Neuronal stem cell (in vitro differentiated cells): ENCODE measurements around the gene GALR1. TPM values are rescaled to one million over a fixed set of nuclear protein-coding genes. Genes with fewer than 3 reads are reported as not detected.
A peak's percentile ranks its signal among the peaks of the same experiment; 100 is the strongest.

ENCODE experiments used
- DNase-seq: peaks from one replicate; pipeline ENCODE4 v3.0.0-alpha.2; 2013; ENCODE audit warnings: low spot score
- H2AFZ ChIP-seq: one replicate; pipeline ENCODE4 v1.6.1; 2013; ENCODE audit warnings: mild to moderate bottlenecking, low read length, inconsistent platforms
- H2AK5ac ChIP-seq: 2 replicates; pipeline ENCODE4 v1.6.1; 2013; ENCODE audit warnings: low read depth, mild to moderate bottlenecking, inconsistent platforms, low read length, moderate library complexity, mixed read lengths
- H2BK120ac ChIP-seq: 2 replicates; pipeline ENCODE4 v1.6.1; 2013; ENCODE audit warnings: low read depth, mild to moderate bottlenecking, inconsistent platforms, low read length, moderate library complexity, mixed read lengths
- H2BK12ac ChIP-seq: one replicate; pipeline ENCODE4 v1.6.1; 2013; ENCODE audit warnings: low read length, inconsistent platforms
- H2BK15ac ChIP-seq: 2 replicates; pipeline ENCODE4 v1.6.1; 2013; ENCODE audit warnings: mild to moderate bottlenecking, low read length, inconsistent platforms, mixed read lengths
- H2BK5ac ChIP-seq: one replicate; pipeline ENCODE4 v1.6.1; 2013; ENCODE audit warnings: inconsistent platforms, mild to moderate bottlenecking, low read length, moderate library complexity
- H3K14ac ChIP-seq: one replicate; pipeline ENCODE4 v1.6.1; 2013; ENCODE audit warnings: low read length, inconsistent platforms
- H3K18ac ChIP-seq: 2 replicates; pipeline ENCODE4 v1.6.1; 2013; ENCODE audit warnings: low read length, inconsistent platforms
- H3K23ac ChIP-seq: 2 replicates; pipeline ENCODE4 v1.6.1; 2013; ENCODE audit warnings: low read depth, mild to moderate bottlenecking, mixed read lengths, low read length, inconsistent platforms; ENCODE audit not compliant: poor library complexity
- H3K27ac ChIP-seq: replicated peaks from 3 replicates; pipeline ENCODE4 v1.5.1; 2013; ENCODE audit warnings: low read length, inconsistent platforms
- H3K27me3 ChIP-seq, 3 experiments: 2 replicates each; pipeline ENCODE4 v1.6.1; 2013; ENCODE audit warnings: low read length in 3 of 3, mild to moderate bottlenecking in 2 of 3, inconsistent platforms in 1 of 3, low read depth in 1 of 3, mixed read lengths in 1 of 3, moderate library complexity in 1 of 3; ENCODE audit not compliant: control insufficient read depth in 3 of 3, insufficient read depth in 3 of 3
- H3K36me3 ChIP-seq, 2 donors: replicated peaks in 1 of 2; 2 replicates each; pipeline ENCODE4 v1.6.1; 2013; ENCODE audit warnings: low read length in 2 of 2; ENCODE audit not compliant: control insufficient read depth in 2 of 2, insufficient read depth in 2 of 2
- H3K4ac ChIP-seq: 2 replicates; pipeline ENCODE4 v1.6.1; 2013; ENCODE audit warnings: inconsistent platforms, mild to moderate bottlenecking, low read length, moderate library complexity
- H3K4me1 ChIP-seq, 2 donors: 1 replicate in 1 of 2; 2 replicates in 1 of 2; pipeline ENCODE4 v1.6.1; 2013; ENCODE audit warnings: low read length in 2 of 2, low read depth in 1 of 2; ENCODE audit not compliant: control insufficient read depth in 2 of 2, insufficient read depth in 1 of 2
- H3K4me2 ChIP-seq: one replicate; pipeline ENCODE4 v1.6.1; 2013; ENCODE audit warnings: mild to moderate bottlenecking, low read length, inconsistent platforms; ENCODE audit not compliant: insufficient read depth, poor library complexity, severe bottlenecking
- H3K4me3 ChIP-seq, 2 donors: 2 replicates each; pipeline ENCODE4 v1.5.1; 2013; ENCODE audit warnings: low read length in 2 of 2, mild to moderate bottlenecking in 2 of 2, inconsistent platforms in 1 of 2, moderate library complexity in 1 of 2
- H3K79me1 ChIP-seq: one replicate; pipeline ENCODE4 v1.6.1; 2013; ENCODE audit warnings: low read depth, mild to moderate bottlenecking, inconsistent platforms, low read length, moderate library complexity
- H3K9ac ChIP-seq: one replicate; pipeline ENCODE4 v1.6.1; 2013; ENCODE audit warnings: mild to moderate bottlenecking, low read depth, low read length, inconsistent platforms; ENCODE audit not compliant: poor library complexity
- H3K9me3 ChIP-seq, 2 donors: replicated peaks in 1 of 2; 2 replicates each; pipeline versions ENCODE3 to v1.6.1; 2013; ENCODE audit warnings: low read length in 2 of 2, mild to moderate bottlenecking in 2 of 2, inconsistent platforms in 1 of 2, low read depth in 1 of 2, mixed read lengths in 1 of 2, moderate library complexity in 1 of 2; ENCODE audit not compliant: control insufficient read depth in 2 of 2, insufficient read depth in 1 of 2
- H4K8ac ChIP-seq: one replicate; pipeline ENCODE4 v1.6.1; 2013; ENCODE audit warnings: low read depth, mild to moderate bottlenecking, inconsistent platforms, low read length, moderate library complexity
- H4K91ac ChIP-seq: one replicate; pipeline ENCODE4 v1.6.1; 2013; ENCODE audit warnings: low read length, low read depth, mild to moderate bottlenecking, inconsistent platforms; ENCODE audit not compliant: poor library complexity
- WGBS, 2 donors: extraction: QIAGEN DNeasy Blood & Tissue Kit; methylation state at CpG; one replicate each; pipeline ENCODE4 v1.1.7; 2013; ENCODE audit warnings: missing lambda C conversion rate in 2 of 2, mixed read lengths in 1 of 2; ENCODE audit not compliant: insufficient read length in 2 of 2, insufficient replicate concordance in 1 of 2; ENCODE audit errors: extremely low coverage in 2 of 2; 5-methylcytosine and 5-hydroxymethylcytosine counted together
- polyA plus RNA-seq, 2 experiments: library from polyadenylated mRNA; stranded (reverse); fragments of 200-250 nt; gene quantifications; one replicate each; pipeline ENCODE4 v1.2.3, GENCODE V29; 2013

Gene GALR1
- not detected for polyA plus RNA-seq (2013, experiment 1 of 2)
- polyA plus RNA-seq (2013, experiment 2 of 2) = not detected

- Histone ChIP-seq H3K9ac (peak within 1 kb of the TSS; percentile 88), H3K23ac (peak within 1 kb of the TSS; percentile 43), H2BK15ac (no peak within 1 kb of the TSS), H3K36me3 (no peaks in the 10 kb centered on the region), H3K18ac (peak within 1 kb of the TSS; percentile 59), H2AK5ac (no peak within 1 kb of the TSS), H3K4me1 (peaks cover 0 to 12% of the 10 kb centered on the region in 2 donors), H3K27ac (no peak within 1 kb of the TSS), H2BK5ac (no peak within 1 kb of the TSS), H2AFZ (peak within 1 kb of the TSS; percentile 56), H4K91ac (no peak within 1 kb of the TSS), H3K4me3 (peak within 1 kb of the TSS in 1 of 2 donors; percentile 76), H2BK120ac (no peak within 1 kb of the TSS), H3K27me3 (peaks cover 25 to 71% (median 42%) of the 10 kb centered on the region in 3 experiments), H3K9me3 (peaks cover 2 to 5% of the 10 kb centered on the region in 2 donors), H3K79me1 (no peaks in the 10 kb centered on the region), H3K4me2 (peak within 1 kb of the TSS; percentile 94), H2BK12ac (peak within 1 kb of the TSS; percentile 0), H4K8ac (no peak within 1 kb of the TSS), H3K14ac (no peak within 1 kb of the TSS), H3K4ac (no peak within 1 kb of the TSS)
- no CpG with 5 or more reads among the region's 98 CpGs for WGBS, 2 donors
- peak; percentile 38 for DNase-seq
Observed at GRCh38 chr18:77249569-77250500, at the start of gene GALR1. Gene GALR1 (plus strand): TSS chr18:77249848. CDS start chr18:77250549, 701 bp downstream.

DNA sequence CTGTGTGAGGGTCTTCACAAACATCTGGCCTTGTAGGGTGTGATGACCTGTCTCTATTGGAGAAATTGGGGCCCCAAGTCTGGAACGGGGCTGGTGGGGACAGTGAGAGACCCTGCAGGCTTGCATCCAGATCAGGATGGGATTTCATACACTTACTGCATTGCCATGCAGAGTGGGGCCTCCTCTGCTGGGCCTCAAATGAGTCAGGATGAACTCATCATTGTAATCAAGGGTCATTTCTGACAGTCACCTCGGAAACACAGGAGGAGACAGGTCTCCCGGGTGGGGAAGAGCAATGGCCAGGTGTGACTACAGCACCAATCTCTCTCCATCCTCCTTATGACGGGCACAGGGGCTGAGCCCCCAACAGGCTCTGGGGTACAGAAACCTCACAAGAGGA, 48.1 kb upstream of the GALR1 start:
- Histone ChIP-seq H2BK15ac (no peak overlapping the region), H3K4me2 (no peak overlapping the region), H3K4me1 (no peaks in the 10 kb centered on the region), H3K36me3 (no peaks in the 10 kb centered on the region), H3K4ac (no peak overlapping the region), H3K9ac (no peak overlapping the region), H3K27ac (no peak overlapping the region), H3K14ac (no peak overlapping the region), H2BK12ac (no peak overlapping the region), H2BK5ac (no peak overlapping the region), H3K27me3 (no peaks in the 10 kb centered on the region), H4K8ac (no peak overlapping the region), H4K91ac (no peak overlapping the region), H3K18ac (no peak overlapping the region), H3K23ac (no peak overlapping the region), H3K9me3 (no peaks in the 10 kb centered on the region), H3K79me1 (no peaks in the 10 kb centered on the region), H2BK120ac (no peak overlapping the region), H3K4me3 (no peak overlapping the region), H2AK5ac (no peak overlapping the region), H2AFZ (no peak overlapping the region)
- DNase-seq = no peak
- WGBS, 2 donors = no CpG with 5 or more reads among the region's 4 CpGs

GRCh38 chr18:77202329-77202728, 47.3 kb upstream of the GALR1 start:
- Histone ChIP-seq H2BK12ac (no peak overlapping the region), H3K4me2 (no peak overlapping the region), H2AK5ac (no peak overlapping the region), H2BK120ac (no peak overlapping the region), H3K4me1 (no peaks in the 10 kb centered on the region), H2BK5ac (no peak overlapping the region), H3K4me3 (no peak overlapping the region), H3K23ac (no peak overlapping the region), H3K4ac (no peak overlapping the region), H3K27ac (no peak overlapping the region), H4K91ac (no peak overlapping the region), H3K18ac (no peak overlapping the region), H3K79me1 (no peaks in the 10 kb centered on the region), H4K8ac (no peak overlapping the region), H2BK15ac (no peak overlapping the region), H3K9ac (no peak overlapping the region), H3K14ac (no peak overlapping the region), H3K9me3 (no peaks in the 10 kb centered on the region), H2AFZ (no peak overlapping the region), H3K36me3 (no peaks in the 10 kb centered on the region), H3K27me3 (no peaks in the 10 kb centered on the region)
- no peak for DNase-seq
- WGBS, 2 donors = no CpG with 5 or more reads among the region's 7 CpGs

- H3K9me3 ChIP-seq = no peaks in the 10 kb centered on the region
- H2AFZ ChIP-seq = no peak overlapping the region
- no peaks in the 10 kb centered on the region for H3K4me1 ChIP-seq
- no peak overlapping the region for H2BK5ac ChIP-seq
- H2BK15ac ChIP-seq = no peak overlapping the region
- no peak overlapping the region for H3K27ac ChIP-seq
- no peak overlapping the region for H2BK120ac ChIP-seq
- no peak overlapping the region for H3K4me3 ChIP-seq
- no peak overlapping the region for H3K23ac ChIP-seq
- no CpG with 5 or more reads among the region's 12 CpGs for WGBS, 2 donors
- no peak overlapping the region for H2AK5ac ChIP-seq
- no peaks in the 10 kb centered on the region for H3K36me3 ChIP-seq
- H3K27me3 ChIP-seq = no peaks in the 10 kb centered on the region
- H3K14ac ChIP-seq = no peak overlapping the region
- H3K9ac ChIP-seq = no peak overlapping the region
- H4K91ac ChIP-seq = no peak overlapping the region
- no peaks in the 10 kb centered on the region for H3K79me1 ChIP-seq
- H2BK12ac ChIP-seq = peak overlapping the region; percentile 11
- no peak overlapping the region for H3K18ac ChIP-seq
- H3K4me2 ChIP-seq = no peak overlapping the region
- no peak overlapping the region for H3K4ac ChIP-seq
- H4K8ac ChIP-seq = no peak overlapping the region
- DNase-seq = no peak
Observed at GRCh38 chr18:77203071-77203470, 46.6 kb upstream of the GALR1 start.
